Glutamatergic neuron (in vitro differentiated cells): ENCODE data around the gene FAM171A1. TPM values are rescaled to one million over a fixed set of nuclear protein-coding genes. Genes with fewer than 3 reads are reported as not detected.

ENCODE experiments used
- DNase-seq: peaks from one replicate; pipeline ENCODE4 v3.0.0; 2022
- H3K27ac Mint-ChIP-seq: one replicate; pipeline ENCODE4 v1.8.0; 2020; ENCODE audit warnings: mild to moderate bottlenecking, mixed read lengths, inconsistent platforms; ENCODE audit not compliant: unreplicated experiment
- H3K27me3 Mint-ChIP-seq: one replicate; pipeline ENCODE4 v1.8.0; 2020; ENCODE audit warnings: mild to moderate bottlenecking, moderate library complexity, mixed read lengths, inconsistent platforms; ENCODE audit not compliant: unreplicated experiment
- H3K36me3 Mint-ChIP-seq: one replicate; pipeline ENCODE4 v1.8.0; 2020; ENCODE audit warnings: mild to moderate bottlenecking, mixed read lengths, inconsistent platforms; ENCODE audit not compliant: unreplicated experiment
- H3K4me1 Mint-ChIP-seq: one replicate; pipeline ENCODE4 v1.8.0; 2020; ENCODE audit warnings: mild to moderate bottlenecking, low read depth, mixed read lengths, inconsistent platforms; ENCODE audit not compliant: unreplicated experiment
- H3K4me3 Mint-ChIP-seq: one replicate; pipeline ENCODE4 v1.8.0; 2020; ENCODE audit warnings: mild to moderate bottlenecking, mixed read lengths, inconsistent platforms; ENCODE audit not compliant: unreplicated experiment
- H3K9me3 Mint-ChIP-seq: one replicate; pipeline ENCODE4 v1.8.0; 2020; ENCODE audit warnings: mild to moderate bottlenecking, moderate library complexity, mixed read lengths, inconsistent platforms; ENCODE audit not compliant: unreplicated experiment
- CTCF ChIP-seq: fragments of 200-600 bp; sonication (generic); IDR thresholded peaks from one replicate; pipeline ENCODE4 v1.5.0; 2021; ENCODE audit not compliant: partially characterized antibody, unreplicated experiment
- total RNA-seq: library from RNA; stranded (reverse); fragmentation: NEBNext Ultra II Directional; extraction: Animal tissue kit (Norgen Biotek cat#: 25700); gene quantifications from one replicate; pipeline ENCODE4 v1.2.1, GENCODE V29; 2021; ENCODE audit not compliant: unreplicated experiment

The FAM171A1 gene
- total RNA-seq, 1 donor from 2014 or later, result 186 TPM

GRCh38 chr10:15352836-15353235 is 18.3 kb downstream of the FAM171A1 start:
- TF ChIP-seq CTCF, result no peak
- H3K27me3 Mint-ChIP-seq, result peaks cover 7% of the 10 kb centered on the region
- H3K9me3 Mint-ChIP-seq, result peaks cover 18% of the 10 kb centered on the region
- H3K36me3 Mint-ChIP-seq, result no peaks in the 10 kb centered on the region
- peak overlapping the region; percentile 92 for H3K27ac Mint-ChIP-seq
- DNase-seq, result peak; percentile 52
- H3K4me1 Mint-ChIP-seq, result peaks cover 54% of the 10 kb centered on the region
- peak overlapping the region; percentile 72 for H3K4me3 Mint-ChIP-seq

- H3K27me3 Mint-ChIP-seq, result peaks cover 7% of the 10 kb centered on the region
- H3K4me1 Mint-ChIP-seq, result peaks cover 53% of the 10 kb centered on the region
- TF ChIP-seq CTCF, result no peak
- H3K9me3 Mint-ChIP-seq, result peaks cover 18% of the 10 kb centered on the region
- no peak for DNase-seq
- no peaks in the 10 kb centered on the region for H3K36me3 Mint-ChIP-seq
- peak overlapping the region; percentile 92 for H3K27ac Mint-ChIP-seq
- peak overlapping the region; percentile 72 for H3K4me3 Mint-ChIP-seq
Measured at GRCh38 chr10:15352201-15352600, 18.9 kb downstream of the FAM171A1 start.

- Mint-ChIP-seq H3K27me3 (peaks cover 8% of the 10 kb centered on the region), H3K4me1 (peaks cover 60% of the 10 kb centered on the region), H3K4me3 (peak overlapping the region; percentile 76), H3K36me3 (no peaks in the 10 kb centered on the region), H3K27ac (peak overlapping the region; percentile 83), H3K9me3 (peaks cover 19% of the 10 kb centered on the region)
- no peak for TF ChIP-seq CTCF
- no peak for DNase-seq
Measured at GRCh38 chr10:15351099-15351820, 19.8 kb downstream of the FAM171A1 start.

GRCh38 chr10:15349112-15349511 is 22.0 kb downstream of the FAM171A1 start:
- peaks cover 4% of the 10 kb centered on the region for H3K36me3 Mint-ChIP-seq
- peak overlapping the region; percentile 56 for H3K27ac Mint-ChIP-seq
- H3K4me3 Mint-ChIP-seq, result peak overlapping the region; percentile 56
- H3K4me1 Mint-ChIP-seq, result peaks cover 76% of the 10 kb centered on the region
- TF ChIP-seq CTCF, result no peak
- DNase-seq, result no peak
- H3K9me3 Mint-ChIP-seq, result peaks cover 27% of the 10 kb centered on the region
- H3K27me3 Mint-ChIP-seq, result peaks cover 8% of the 10 kb centered on the region

- Mint-ChIP-seq H3K4me1 (peaks cover 79% of the 10 kb centered on the region), H3K27ac (peak overlapping the region; percentile 56), H3K36me3 (peaks cover 4% of the 10 kb centered on the region), H3K27me3 (peaks cover 8% of the 10 kb centered on the region), H3K9me3 (peaks cover 26% of the 10 kb centered on the region), H3K4me3 (peak overlapping the region; percentile 56)
- no peak for TF ChIP-seq CTCF
- DNase-seq, result peak; percentile 29
Measured at GRCh38 chr10:15348579-15348978, 22.5 kb downstream of the FAM171A1 start.
